Measurements from ENCODE around the gene FCAMR.
A peak's percentile ranks its signal among the peaks of the same experiment; 100 is the strongest.

The FCAMR gene

GRCh38 chr1:206970446-206970845 is at the start of gene FCAMR:
Gene FCAMR, minus strand, starts transcription at chr1:206970460. Its CDS starts 335 bp downstream, at chr1:206970125.
- H3K4me3 ChIP-seq (ENCODE audit: low read depth, low read length): no peak within 1 kb of the TSS
- in situ Hi-C loops (cut with HindIII; ENCODE audit: low sequenced_read_pairs): no loop called here
- no peak for TF ChIP-seq CTCF (IDR thresholded peaks at IDR 0.05; ENCODE audit: low read depth, low read length)
- DNase-seq (ENCODE audit: low read depth, low spot score): no peak

- in situ Hi-C loops (cut with HindIII; ENCODE audit: low sequenced_read_pairs): no loop called here
- no peak for TF ChIP-seq CTCF (IDR thresholded peaks at IDR 0.05; ENCODE audit: low read depth, low read length)
- no peak for DNase-seq (ENCODE audit: low read depth, low spot score)
- H3K4me3 ChIP-seq (ENCODE audit: low read depth, low read length): no peak overlapping the region
Measured at GRCh38 chr1:207019661-207020060, 49.4 kb upstream of the FCAMR start.

- TF ChIP-seq CTCF (IDR thresholded peaks at IDR 0.05; ENCODE audit: low read depth, low read length): no peak
- in situ Hi-C loops (cut with HindIII; ENCODE audit: low sequenced_read_pairs): no loop called here
- H3K4me3 ChIP-seq (ENCODE audit: low read depth, low read length): no peak overlapping the region
- DNase-seq (ENCODE audit: low read depth, low spot score): no peak
Measured at GRCh38 chr1:207019161-207019560, 48.9 kb upstream of the FCAMR start.

- no peak for TF ChIP-seq CTCF (IDR thresholded peaks at IDR 0.05; ENCODE audit: low read depth, low read length)
- in situ Hi-C loops (cut with HindIII; ENCODE audit: low sequenced_read_pairs): no loop called here
- DNase-seq (ENCODE audit: low read depth, low spot score): no peak
- H3K4me3 ChIP-seq (ENCODE audit: low read depth, low read length): no peak overlapping the region
Measured at GRCh38 chr1:207018707-207019106, 48.4 kb upstream of the FCAMR start.

GRCh38 chr1:207017615-207018559 is 47.6 kb upstream of the FCAMR start:
- TF ChIP-seq CTCF (IDR thresholded peaks at IDR 0.05; ENCODE audit: low read depth, low read length): no peak
- peak; percentile 33 for DNase-seq (ENCODE audit: low read depth, low spot score)
- no peak overlapping the region for H3K4me3 ChIP-seq (ENCODE audit: low read depth, low read length)
- in situ Hi-C loops (cut with HindIII; ENCODE audit: low sequenced_read_pairs): no loop called here

GRCh38 chr1:207015791-207016190 is 45.5 kb upstream of the FCAMR start:
- TF ChIP-seq CTCF (IDR thresholded peaks at IDR 0.05; ENCODE audit: low read depth, low read length): no peak
- H3K4me3 ChIP-seq (ENCODE audit: low read depth, low read length): no peak overlapping the region
- in situ Hi-C loops (cut with HindIII; ENCODE audit: low sequenced_read_pairs): no loop called here
- DNase-seq (ENCODE audit: low read depth, low spot score): no peak
